Mesothelial cell of epicardium (in vitro differentiated cells): ENCODE data around the gene UBN1. TPM values are rescaled to one million over a fixed set of nuclear protein-coding genes. Genes with fewer than 3 reads are reported as not detected.

Source experiments
- DNase-seq, 2 experiments: peaks; one replicate each; pipeline ENCODE4 v3.0.0; 2021; ENCODE audit warnings: low spot score in 2 of 2; ENCODE audit not compliant: unreplicated experiment in 2 of 2
- H3K27ac Mint-ChIP-seq: 2 replicates; pipeline ENCODE4 v1.8.0; 2021; ENCODE audit warnings: mixed read lengths
- H3K27me3 Mint-ChIP-seq: 2 replicates; pipeline ENCODE4 v1.8.0; 2021; ENCODE audit warnings: low read depth, mixed read lengths
- H3K36me3 Mint-ChIP-seq: 2 replicates; pipeline ENCODE4 v1.8.0; 2021; ENCODE audit warnings: mixed read lengths
- H3K4me1 Mint-ChIP-seq: 2 replicates; pipeline ENCODE4 v1.8.0; 2021; ENCODE audit warnings: mixed read lengths
- H3K4me3 Mint-ChIP-seq: 2 replicates; pipeline ENCODE4 v1.8.0; 2021; ENCODE audit warnings: mild to moderate bottlenecking, moderate library complexity, mixed read lengths
- H3K9me3 Mint-ChIP-seq: 2 replicates; pipeline ENCODE4 v1.8.0; 2021; ENCODE audit warnings: mixed read lengths
- total RNA-seq: library from RNA; stranded (reverse); gene quantifications from 3 replicates; pipeline ENCODE4 v1.2.1, GENCODE V29; 2021
- TF ChIP-seq, protein P1 (sequence below): fragments of 200-600 bp; sonication (generic); IDR thresholded peaks from one replicate; pipeline ENCODE4 v1.5.0; 2021; ENCODE audit warnings: antibody characterized with exemption; ENCODE audit not compliant: unreplicated experiment

UBN1 gene
- total RNA-seq, 1 donor from 2014 or later = 40.5 TPM

DNA sequence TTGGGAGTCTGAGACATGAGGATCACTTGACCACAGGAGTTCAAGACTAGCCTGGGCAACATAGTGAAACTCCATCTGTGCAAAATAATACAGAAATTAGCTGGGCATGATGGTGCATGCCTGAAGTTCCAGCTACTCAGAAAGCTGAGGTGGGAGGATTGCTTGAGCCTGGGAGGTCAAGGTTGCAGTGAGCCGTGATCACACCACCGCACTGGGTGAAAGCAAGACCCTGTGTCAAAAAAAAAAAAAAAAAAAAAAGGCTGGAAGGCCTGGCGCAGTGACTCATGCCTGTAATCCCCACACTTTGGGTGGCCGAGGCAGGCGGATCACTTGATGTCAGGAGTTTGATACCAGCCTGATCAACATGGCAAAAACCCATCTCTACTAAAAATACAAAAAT is 8.1 kb downstream of the UBN1 start:
- no peaks in the 10 kb centered on the region for H3K9me3 Mint-ChIP-seq
- DNase-seq = no peak
- TF ChIP-seq, protein P1, sequence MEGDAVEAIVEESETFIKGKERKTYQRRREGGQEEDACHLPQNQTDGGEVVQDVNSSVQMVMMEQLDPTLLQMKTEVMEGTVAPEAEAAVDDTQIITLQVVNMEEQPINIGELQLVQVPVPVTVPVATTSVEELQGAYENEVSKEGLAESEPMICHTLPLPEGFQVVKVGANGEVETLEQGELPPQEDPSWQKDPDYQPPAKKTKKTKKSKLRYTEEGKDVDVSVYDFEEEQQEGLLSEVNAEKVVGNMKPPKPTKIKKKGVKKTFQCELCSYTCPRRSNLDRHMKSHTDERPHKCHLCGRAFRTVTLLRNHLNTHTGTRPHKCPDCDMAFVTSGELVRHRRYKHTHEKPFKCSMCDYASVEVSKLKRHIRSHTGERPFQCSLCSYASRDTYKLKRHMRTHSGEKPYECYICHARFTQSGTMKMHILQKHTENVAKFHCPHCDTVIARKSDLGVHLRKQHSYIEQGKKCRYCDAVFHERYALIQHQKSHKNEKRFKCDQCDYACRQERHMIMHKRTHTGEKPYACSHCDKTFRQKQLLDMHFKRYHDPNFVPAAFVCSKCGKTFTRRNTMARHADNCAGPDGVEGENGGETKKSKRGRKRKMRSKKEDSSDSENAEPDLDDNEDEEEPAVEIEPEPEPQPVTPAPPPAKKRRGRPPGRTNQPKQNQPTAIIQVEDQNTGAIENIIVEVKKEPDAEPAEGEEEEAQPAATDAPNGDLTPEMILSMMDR = no peak
- H3K27me3 Mint-ChIP-seq = no peaks in the 10 kb centered on the region
- H3K36me3 Mint-ChIP-seq = peaks cover 25% of the 10 kb centered on the region
- peaks cover 2% of the 10 kb centered on the region for H3K4me1 Mint-ChIP-seq
- H3K4me3 Mint-ChIP-seq = no peak overlapping the region
- no peak overlapping the region for H3K27ac Mint-ChIP-seq

DNA sequence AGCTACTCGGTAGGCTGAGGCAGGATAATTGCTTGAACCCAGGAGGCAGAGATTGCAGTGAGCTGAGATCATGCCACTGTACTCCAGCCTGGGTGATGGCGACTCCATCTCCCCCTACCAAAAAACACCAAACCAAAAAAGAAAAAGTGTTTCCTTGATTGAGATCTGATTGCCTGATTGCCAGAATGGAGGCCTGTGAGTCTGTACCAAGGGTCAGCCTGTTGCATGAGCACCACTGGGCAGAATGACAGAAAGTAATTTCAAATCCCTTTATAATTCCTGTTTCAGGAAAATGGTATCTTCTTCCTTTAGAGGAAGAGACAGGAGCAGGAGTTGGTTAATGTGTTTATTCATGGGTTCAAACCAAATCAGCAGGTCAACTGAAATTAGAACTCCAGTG is 8.5 kb downstream of the UBN1 start:
- H3K4me1 Mint-ChIP-seq = no peaks in the 10 kb centered on the region
- peaks cover 27% of the 10 kb centered on the region for H3K36me3 Mint-ChIP-seq
- H3K4me3 Mint-ChIP-seq = no peak overlapping the region
- DNase-seq = no peak
- H3K27ac Mint-ChIP-seq = no peak overlapping the region
- TF ChIP-seq, protein P1 = no peak
- H3K27me3 Mint-ChIP-seq = no peaks in the 10 kb centered on the region
- no peaks in the 10 kb centered on the region for H3K9me3 Mint-ChIP-seq

DNA sequence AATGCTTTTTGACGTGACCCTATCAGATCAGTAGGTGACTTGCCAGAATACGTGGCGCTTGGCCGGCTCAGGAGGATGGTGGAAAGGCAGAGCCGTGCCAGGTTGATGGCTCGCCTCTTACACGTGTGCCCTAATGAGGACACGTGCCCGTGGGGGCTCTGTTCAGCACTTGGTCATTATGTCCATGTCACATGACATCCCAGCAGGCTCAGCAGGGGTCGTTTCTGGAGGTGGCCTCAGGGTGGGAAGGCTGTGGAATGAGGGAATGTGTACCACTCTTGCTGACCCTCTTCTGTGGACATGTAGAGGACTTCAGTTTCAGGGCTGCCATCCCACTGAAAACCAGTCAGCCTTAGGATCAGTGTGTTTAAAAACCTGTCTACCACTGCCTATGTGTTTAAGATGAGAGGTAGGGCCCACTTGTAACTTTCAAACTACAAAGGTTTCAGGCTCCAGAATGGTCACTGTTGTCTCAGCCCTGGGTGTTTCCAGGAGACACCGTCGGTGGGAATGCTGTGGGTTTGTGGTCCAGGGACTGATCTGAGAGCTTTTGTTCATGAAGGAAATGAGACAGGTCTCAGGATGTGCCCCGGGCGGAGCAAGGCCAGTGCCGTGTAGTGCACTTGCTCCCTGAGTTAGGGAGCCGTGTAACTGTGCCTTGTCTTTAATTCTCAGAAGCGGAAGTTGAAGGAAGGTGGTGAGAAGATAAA is 12.1 kb downstream of the UBN1 start:
- Mint-ChIP-seq H3K36me3 (peaks cover 32% of the 10 kb centered on the region), H3K4me3 (no peak overlapping the region), H3K27ac (no peak overlapping the region), H3K4me1 (no peaks in the 10 kb centered on the region), H3K27me3 (no peaks in the 10 kb centered on the region), H3K9me3 (no peaks in the 10 kb centered on the region)
- TF ChIP-seq, protein P1 = no peak
- no peak for DNase-seq

DNA sequence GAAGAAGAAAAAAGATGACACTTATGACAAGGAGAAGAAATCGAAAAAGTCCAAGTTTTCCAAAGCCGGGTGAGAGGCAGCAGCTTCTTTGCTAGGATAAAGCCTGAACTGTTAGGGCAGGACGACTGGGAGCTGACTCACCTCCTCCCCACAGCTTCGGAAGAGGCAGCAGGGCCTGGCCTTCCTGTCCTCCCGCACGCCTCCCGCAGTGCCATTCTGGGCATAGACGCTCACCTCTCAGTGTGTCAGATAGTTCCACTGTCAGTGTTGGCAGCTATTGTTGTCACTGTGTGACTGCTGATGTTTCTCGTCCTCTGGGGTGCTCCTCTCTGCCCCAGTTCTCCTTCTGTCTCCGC is 12.6 kb downstream of the UBN1 start:
- TF ChIP-seq, protein P1 = no peak
- no peak overlapping the region for H3K4me3 Mint-ChIP-seq
- H3K27ac Mint-ChIP-seq = no peak overlapping the region
- peaks cover 32% of the 10 kb centered on the region for H3K36me3 Mint-ChIP-seq
- no peaks in the 10 kb centered on the region for H3K4me1 Mint-ChIP-seq
- no peaks in the 10 kb centered on the region for H3K27me3 Mint-ChIP-seq
- H3K9me3 Mint-ChIP-seq = no peaks in the 10 kb centered on the region
- no peak for DNase-seq

DNA sequence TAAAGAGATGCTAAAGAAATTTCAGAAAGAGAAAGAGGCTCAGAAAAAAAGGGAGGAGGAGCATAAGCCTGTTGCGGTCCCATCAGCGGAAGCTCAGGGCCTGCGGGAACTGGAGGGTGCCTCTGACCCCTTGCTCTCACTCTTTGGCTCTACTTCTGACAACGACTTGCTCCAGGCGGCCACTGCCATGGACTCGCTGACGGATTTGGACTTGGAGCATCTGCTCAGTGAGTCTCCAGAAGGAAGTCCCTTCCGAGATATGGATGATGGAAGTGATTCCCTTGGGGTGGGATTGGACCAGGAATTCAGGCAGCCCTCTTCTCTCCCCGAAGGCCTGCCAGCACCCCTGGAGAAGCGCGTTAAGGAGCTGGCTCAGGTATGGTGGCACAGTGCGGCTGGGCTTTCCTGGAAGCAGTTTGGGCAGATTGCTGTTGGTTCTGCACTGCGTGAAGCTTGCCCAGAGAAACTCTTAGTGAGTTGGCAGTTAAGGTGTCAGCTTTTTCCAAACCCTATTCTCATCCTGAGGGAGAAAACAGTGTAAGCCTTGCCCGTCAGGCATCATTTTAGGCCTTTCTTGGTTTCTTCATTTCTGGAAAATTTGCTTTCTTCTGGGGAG is 13.6 kb downstream of the UBN1 start:
- no peaks in the 10 kb centered on the region for H3K4me1 Mint-ChIP-seq
- no peak overlapping the region for H3K4me3 Mint-ChIP-seq
- H3K36me3 Mint-ChIP-seq = peaks cover 32% of the 10 kb centered on the region
- no peaks in the 10 kb centered on the region for H3K9me3 Mint-ChIP-seq
- no peaks in the 10 kb centered on the region for H3K27me3 Mint-ChIP-seq
- no peak for DNase-seq
- TF ChIP-seq, protein P1 = no peak
- no peak overlapping the region for H3K27ac Mint-ChIP-seq
